C1 segment of cervical spinal cord (tissue), 14 donors: ENCODE data around the gene CHST13.

Experiments
- DNase-seq, 14 donors: peaks; one replicate each; lab custom pipeline; 2025; lab: John Stamatoyannopoulos, UW

CHST13 gene

GRCh38 chr3:126508564-126508964 lies 15.4 kb upstream of the CHST13 start:
- DNase-seq = no peak

DNA sequence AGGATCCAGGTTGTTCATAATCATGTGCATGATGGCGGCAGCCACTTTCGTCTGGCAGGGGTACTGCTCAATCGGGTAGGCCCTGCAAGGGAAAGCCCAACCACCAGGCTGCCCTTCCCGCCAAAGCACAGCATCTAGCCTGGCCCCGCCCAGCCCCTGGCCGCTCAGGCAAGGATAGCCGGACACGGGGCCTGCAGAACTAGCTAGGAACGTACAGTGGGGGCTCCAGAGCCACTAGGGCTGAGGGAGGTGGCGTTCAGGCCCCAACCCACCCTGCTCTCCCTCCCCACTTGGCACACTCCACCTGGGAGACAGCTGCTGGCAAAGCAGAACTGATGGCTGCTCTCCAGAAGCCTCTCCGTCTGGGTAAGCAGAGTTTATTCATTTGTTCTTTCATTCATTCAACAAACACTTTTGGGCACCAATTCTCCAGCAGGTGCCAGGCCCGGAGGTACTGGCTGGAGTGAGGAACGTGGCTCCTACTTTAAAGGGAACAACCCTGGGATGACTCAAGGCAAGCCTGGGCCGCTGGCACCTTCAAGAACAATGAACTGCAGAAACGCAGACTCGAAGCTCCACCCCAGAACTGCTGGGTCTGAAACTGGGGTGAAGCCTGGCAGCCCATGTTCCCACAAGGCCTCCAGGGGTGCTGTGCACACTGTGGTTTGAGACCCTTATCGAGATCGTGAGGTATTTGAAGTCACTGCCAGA lies 14.2 kb upstream of the CHST13 start:
- no peak for DNase-seq

GRCh38 chr3:126510308-126510910 lies 13.5 kb upstream of the CHST13 start:
- no peak for DNase-seq

- no peak for DNase-seq
These were observed 12.7 kb upstream of the CHST13 start for GRCh38 chr3:126511291-126511690.

- peak in 7 of 14 donors; percentile 20 to 47 (median 28) for DNase-seq
These were observed 11.9 kb upstream of the CHST13 start for GRCh38 chr3:126512026-126512425.

DNA sequence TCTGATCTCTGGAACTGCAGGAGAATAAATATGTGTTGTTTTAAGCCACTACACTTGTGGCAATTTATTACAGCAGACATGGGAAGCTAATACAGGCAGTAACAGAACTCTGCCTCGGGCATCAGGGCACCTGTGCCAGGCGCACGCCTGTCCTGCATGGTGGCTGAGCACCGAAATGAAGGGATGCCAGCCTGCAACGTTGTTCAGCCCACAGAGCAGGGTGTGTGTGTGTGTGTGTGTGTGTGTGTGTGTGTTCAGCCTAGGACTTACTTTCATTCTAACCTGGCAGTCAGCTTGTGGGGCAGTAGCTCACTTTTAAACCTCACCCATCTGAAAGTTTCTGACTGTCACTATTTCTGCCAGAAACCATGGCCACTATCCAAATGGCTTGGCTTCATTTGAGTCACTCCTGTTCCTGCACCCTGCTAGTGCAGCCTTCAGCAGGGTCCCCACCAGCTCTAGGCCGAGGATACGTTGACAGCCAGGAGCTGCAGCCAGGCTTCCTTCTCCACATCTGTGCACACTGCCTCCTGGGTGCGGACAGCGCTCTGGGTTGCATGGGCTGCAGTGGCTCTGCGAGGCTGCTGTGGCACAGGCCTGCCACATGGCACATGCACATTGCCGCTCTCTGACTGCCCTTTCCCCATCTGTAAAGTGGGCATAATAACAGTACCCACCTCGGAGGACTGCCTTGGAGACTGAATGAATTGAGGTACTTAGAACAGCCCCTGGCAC lies 10.9 kb upstream of the CHST13 start:
- DNase-seq = no peak

GRCh38 chr3:126514161-126514560 lies 9.8 kb upstream of the CHST13 start:
- DNase-seq = no peak

- DNase-seq = no peak
These were observed 8.8 kb upstream of the CHST13 start for GRCh38 chr3:126515066-126515706.

DNA sequence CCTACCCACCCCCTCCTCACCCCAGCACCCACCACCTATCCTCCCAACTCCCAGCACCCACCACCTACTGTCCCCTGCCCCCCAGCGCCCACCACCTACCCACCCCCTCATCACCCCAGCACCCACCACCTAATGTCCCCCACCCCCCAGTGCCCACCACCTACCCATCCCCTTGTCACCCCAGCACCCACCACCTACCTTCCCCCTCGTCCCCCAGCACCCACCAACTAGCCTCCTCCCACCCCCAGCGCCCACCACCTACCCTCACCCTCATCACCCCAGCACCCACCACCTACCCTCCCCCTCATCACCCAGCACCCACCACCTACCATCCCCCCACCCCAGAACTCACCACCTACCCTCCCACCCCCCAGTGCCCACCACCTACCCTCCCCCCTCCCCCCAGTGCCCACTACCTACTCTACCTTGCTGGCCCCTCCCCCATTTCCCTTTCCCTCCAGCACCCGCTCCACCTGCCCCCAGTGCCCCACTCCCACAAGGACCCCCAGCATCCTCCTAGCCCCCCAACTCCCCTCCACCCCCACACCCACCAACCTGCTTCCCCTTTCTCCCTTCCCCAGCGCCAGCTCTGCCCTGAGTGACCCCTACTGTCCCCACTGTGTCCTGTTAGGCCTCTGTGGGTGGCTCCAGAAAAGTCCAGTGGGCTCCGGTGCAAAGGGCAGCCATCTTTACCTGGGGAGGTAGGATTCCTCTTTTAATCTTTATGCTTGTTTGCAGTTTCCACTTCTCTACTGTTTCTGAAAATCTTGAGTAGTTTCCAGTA lies 7.6 kb upstream of the CHST13 start:
- DNase-seq = no peak

DNA sequence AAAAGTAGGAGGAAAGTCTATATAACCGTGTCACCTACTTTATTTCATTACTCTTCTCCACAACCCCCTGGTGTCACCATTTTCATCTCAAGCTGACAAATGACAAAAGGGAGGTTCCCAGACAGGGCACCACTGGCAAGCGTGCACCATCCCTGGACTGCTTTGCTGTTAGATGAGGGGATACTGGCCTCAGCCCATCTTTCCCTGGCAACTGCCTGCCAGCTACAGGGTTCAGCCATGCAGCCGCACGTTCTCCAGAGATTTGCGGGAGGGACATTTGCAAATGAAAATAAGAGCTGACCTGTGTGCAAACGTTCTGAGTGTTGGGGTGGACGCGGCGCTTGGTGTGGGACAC lies 7.0 kb upstream of the CHST13 start:
- no peak for DNase-seq

- no peak for DNase-seq
These were observed 6.5 kb upstream of the CHST13 start, which contains the start of gene UROC1 for GRCh38 chr3:126517291-126517951. UROC1 (minus strand) TSS chr3:126517773; CDS start chr3:126517719, 54 bp downstream.

DNA sequence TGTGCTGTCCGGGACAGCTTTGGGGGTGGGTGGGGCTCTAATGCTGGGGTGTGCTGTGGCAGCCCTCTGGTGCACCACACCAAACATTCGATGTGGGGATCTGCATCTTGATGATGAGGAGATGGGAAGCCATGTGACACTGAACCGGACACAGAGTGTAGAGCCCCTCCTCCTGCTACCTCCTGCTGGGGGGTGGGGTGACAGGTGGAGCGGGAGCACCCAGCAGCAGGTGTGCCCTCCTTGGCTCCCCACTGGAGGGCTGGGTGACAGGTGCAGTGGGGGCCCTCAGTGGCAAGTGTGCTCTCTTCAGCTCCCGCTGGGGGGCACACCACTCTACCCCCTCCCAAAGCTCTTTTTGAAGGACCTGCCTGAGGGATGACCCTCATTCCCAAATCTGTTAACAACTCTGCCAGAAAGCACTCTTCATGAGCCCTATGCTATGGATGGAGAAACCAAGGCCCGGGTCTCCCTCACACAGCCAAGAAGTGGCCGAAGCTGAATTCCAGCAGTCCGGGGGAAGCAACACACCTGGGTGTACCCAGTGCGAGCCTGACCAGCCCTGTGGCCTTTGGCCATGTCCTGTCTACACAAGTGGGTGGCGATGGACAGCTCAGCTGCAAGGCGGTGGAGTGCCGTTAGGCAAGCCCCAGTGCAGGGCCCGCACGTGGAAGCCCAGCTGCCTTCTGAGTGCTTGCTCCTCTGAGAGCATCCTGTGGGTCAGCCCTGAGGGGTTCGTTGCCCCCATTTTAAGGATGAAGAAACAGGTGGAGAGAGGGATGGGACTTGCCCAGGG lies 5.8 kb upstream of the CHST13 start:
- no peak for DNase-seq

DNA sequence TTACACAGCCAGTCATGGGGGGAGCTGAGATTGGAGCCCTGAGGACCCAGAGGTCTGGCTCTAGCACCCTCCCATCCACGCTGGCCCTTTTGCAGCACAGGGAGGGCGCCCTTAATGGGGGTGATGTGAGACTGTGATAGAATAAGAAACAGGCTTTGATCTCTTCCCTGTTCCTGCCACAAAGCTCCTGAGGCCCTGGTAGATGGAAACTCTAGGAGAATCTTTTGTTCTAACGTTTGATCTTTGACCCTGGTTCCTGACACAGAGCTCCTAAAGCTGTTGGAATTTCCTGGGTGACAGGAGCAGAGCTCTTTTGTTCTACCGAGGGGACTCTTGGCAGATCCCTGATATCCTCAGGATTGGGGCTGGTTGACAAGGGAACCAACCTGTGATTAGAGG lies 5.2 kb upstream of the CHST13 start:
- no peak for DNase-seq

DNA sequence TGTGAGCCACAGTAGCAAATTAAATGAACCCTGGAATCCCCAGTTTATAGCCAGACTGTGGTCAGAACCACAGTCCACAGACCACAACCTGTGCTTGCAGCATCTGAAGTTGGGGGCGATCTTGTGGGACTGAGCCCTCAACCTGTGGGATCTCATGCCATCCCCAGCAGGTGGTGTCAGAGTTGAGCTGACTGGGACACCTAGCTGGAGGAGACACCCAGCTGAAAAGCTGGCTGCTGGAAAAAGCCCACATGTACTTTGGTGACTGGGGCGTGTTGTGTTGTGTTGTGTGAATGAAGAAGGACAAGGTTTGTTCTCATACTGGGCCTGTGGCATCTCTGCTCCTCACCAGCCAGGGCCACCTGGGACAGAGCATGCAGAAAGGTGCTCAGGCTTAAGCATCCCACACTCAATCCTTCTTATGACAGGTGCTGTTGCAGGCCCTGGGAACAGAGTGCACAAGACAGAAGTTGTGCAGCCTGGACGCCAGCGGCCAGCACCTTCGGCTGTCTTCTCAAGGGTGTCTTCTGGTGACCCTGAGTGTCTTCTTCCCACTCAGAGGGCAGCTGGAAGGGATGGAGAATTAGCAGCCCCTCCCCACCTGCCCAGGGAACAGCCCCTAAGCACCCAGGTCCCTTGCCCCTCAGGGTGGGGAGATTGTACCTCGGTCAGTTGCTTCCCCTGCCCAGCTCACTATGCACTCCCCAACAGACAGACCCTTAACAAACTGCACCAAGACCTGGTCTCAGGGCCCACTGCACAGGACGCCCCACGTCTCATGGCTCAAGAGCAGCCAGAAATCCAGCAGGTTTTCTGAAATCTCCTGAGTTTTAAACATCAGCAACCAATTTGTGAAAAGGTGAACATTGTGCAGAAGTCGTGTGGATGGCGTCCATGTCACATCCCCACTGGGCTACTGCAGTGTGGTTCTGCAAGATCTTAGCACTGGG lies 4.2 kb upstream of the CHST13 start:
- DNase-seq = no peak

- DNase-seq = no peak
These were observed 2.6 kb upstream of the CHST13 start for GRCh38 chr3:126521122-126521891.

GRCh38 chr3:126522363-126522788 lies 1.6 kb upstream of the CHST13 start:
- DNase-seq = peak in 10 of 14 donors; percentile 6 to 56 (median 27)

DNA sequence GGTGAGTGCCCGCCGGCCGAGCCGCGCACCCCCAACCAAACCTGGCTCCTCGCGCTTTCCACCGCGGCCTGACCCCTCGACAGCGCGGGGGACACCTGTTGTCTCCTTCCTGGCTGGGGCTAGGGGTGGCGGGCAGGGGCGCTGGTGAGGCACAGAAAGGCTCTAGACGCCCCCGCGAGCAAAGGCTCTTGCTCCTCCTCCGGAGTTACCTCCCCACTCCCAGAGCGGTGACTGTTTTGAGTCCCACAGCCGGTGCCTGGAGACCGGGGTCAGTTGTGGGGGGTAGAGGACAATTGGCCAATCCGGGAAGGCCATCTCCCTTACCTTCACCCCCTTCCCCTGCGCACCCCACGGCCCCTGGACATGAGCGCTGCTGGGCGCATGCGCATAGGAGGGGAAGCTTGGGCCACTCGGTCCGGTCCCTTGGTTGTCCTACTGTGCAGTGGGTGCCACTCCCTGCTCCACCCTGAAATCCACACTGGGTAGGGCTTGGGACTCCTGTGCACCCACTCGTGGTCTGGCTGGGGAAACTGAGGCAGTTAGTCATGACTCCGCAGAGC lies 554 bp downstream of the CHST13 start:
- no peak for DNase-seq
